ENCODE data around the gene SMCHD1.
"Not testable (repeated sequence)": the region's sequence is repeated elsewhere in the genome, so short reads cannot be mapped to it uniquely, and the experiment has no call there.

The SMCHD1 gene

DNA sequence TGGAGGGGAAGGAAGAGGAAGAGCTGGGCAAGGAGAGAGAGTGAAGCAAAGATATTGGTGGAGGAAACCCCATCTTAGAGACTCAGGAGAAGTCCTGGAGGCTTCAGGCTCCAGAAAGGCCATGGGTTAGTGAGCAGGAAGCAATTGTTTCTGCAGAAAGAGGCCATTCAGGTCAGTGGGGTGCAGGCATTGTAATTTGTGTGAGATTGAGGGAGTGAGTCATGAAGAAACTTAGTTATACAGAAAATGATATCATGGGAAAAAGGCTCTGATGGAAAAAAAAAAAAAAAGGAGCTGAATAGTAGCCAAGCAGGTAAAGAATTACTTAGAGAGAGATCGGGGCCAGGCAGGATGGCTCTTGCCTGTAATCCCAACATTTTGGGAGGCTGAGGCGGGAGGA, 195.3 kb downstream of the SMCHD1 start:
- DNase-seq (ENCODE audit: low spot score) (no peak), FAIRE-seq (no peak)

DNA sequence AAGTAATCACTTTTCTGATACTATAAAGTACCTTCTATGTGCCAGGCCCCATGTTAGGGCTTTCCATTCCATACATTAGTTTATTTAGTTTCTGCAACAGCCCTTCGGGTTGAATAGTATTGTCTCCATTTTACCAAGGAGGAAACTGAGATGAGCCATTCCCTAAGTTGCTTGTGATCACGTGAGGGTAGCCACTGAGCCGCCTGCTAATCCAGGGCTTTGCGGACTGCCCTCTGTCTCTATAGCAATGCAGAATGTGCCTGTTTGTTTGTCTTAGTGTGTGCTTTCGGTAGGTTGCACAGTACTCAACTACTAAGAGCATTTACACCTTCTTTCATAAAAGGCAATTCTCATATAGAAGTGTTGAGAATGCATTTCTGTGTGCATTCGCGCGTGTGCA, 196.2 kb downstream of the SMCHD1 start:
- peak; percentile 90 for FAIRE-seq

DNA sequence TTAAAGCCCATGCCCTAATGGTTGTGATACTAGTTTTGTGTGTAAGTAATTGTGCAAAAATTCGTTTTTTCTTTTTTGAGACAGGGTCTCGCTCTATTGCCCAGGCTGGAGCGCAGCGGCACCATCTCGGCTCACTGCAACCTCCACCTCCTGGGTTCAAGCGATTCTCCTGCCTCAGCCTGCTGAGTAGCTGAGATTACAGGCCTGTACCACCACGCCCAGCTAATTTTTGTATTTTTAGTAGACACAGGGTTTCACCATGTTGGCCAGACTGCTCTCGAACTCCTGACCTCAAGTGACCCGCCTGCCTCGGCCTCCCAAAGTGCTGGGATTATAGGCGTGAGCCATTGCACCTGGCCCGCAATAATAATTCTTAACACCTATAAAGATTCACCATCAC, 196.9 kb downstream of the SMCHD1 start:
- not testable (repeated sequence) for DNase-seq (ENCODE audit: low spot score); FAIRE-seq

More for the DNA sequence above, 196.2 kb downstream of the SMCHD1 start:
- DNase-seq (ENCODE audit: low spot score) = no peak

DNA sequence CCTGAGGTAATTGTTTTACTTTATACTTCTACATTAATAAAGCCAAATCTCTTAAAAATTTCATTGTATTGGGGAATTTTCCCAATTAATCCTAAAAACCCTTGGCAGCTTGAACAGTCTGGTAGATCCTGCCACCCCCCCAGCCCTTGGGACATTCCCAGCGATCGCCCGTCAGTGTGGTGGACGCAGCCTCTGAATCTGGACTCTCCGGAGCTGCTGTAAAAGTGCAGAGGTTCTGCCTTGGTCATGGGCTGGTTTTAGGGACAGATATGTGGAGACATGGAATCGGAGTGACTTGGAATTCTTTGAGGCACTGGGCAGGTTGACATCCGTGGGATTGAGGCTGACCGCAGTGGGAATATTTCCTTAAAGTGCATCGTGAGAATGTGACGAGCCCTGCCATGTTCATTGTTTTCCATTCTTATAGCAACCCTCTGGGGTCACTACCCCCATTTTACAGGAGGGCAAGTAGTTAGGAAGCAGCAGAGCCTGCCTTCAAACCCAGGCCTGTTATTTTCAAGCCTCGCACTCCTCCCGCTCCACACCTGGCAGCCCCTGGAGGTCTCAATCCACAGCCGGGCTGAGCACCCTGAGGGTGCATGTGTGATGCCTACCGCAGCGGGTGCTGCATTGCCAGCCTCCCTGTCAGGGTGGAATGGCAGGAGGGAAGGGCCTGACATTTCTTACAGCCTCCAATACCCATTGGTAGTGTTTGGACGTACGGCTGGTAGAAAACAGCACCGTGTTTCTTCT, 197.8 kb downstream of the SMCHD1 start:
- no peak for FAIRE-seq
- no peak for DNase-seq (ENCODE audit: low spot score)

DNA sequence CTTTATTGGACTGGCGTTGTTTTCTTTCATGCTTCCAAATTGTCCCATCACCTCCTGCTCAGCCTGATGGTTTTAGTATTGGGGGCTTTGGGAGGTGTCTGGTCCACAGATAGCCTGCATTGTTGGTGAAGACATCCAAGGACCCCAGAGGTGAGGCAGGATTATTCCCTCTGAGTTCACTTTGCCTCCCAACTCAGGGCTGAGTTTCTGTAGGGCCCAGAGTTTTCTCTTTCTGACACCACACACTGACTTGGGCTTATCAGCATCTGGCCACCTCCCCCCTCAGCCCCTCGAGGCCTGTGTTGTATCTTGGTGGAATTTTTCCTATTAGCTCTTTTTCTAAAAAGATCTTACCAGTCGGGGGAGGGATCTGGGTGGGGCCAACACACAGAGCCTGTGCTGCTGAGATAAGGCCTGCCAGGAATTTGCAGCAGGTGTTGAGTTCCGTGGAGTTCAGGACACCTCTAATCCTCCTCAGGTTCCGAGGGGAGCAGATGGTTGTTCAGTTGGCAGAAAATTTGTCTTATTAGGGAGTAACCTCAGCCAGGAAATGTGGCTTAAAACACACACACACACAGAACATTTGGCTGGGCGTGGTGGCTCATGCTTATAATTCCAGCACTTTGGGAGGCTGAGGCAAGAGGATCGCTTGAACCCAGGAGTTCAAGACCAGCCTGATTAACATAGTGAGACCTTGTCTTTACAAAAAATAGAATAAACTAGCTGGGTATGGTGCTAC, 198.6 kb downstream of the SMCHD1 start:
- DNase-seq (ENCODE audit: low spot score) (no peak), FAIRE-seq (peak; percentile 37)

Measured in urothelium cell line (cell line).